CD4-positive, alpha-beta memory T cell (primary cell): Measurements from ENCODE around the gene FAHD2A. TPM values are rescaled to one million over a fixed set of nuclear protein-coding genes. Genes with fewer than 3 reads are reported as not detected.
"Not testable (repeated sequence)": the region's sequence is repeated elsewhere in the genome, so short reads cannot be mapped to it uniquely, and the experiment has no call there.

Experiments used
- CTCF ChIA-PET: fragments of 350-600 bp; sonication (Branson Sonifier 250); formaldehyde crosslinking; loops from one replicate; lab custom pipeline; 2021; ENCODE audit warnings: inconsistent platforms; ENCODE audit not compliant: partially characterized antibody; lab: Charles Lee
- POLR2A ChIA-PET: fragments of 350-600 bp; sonication (Branson Sonifier 250); formaldehyde crosslinking; loops from one replicate; lab custom pipeline; 2021; ENCODE audit not compliant: partially characterized antibody; lab: Charles Lee
- DNase-seq, 5 donors: peaks; one replicate each; pipeline versions ENCODE4 v3.0.0 to v3.0.0-alpha.2; 2020 to 2022; ENCODE audit warnings: mixed read lengths in 1 of 5
- H3K27ac ChIP-seq: one replicate; pipeline ENCODE4 v1.7.0; 2013; ENCODE audit warnings: low read depth, low read length
- H3K27me3 ChIP-seq: 2 replicates; pipeline ENCODE4 v1.7.0; 2013; ENCODE audit warnings: mild to moderate bottlenecking, low read length, moderate library complexity; ENCODE audit not compliant: insufficient read depth
- H3K36me3 ChIP-seq: 2 replicates; pipeline ENCODE4 v1.7.0; 2013; ENCODE audit warnings: mild to moderate bottlenecking, low read length, moderate library complexity; ENCODE audit not compliant: insufficient read depth
- H3K4me1 ChIP-seq: 2 replicates; pipeline ENCODE4 v1.7.0; 2013; ENCODE audit warnings: mild to moderate bottlenecking, low read length, moderate library complexity; ENCODE audit not compliant: insufficient read depth
- H3K4me3 ChIP-seq, 2 donors: one replicate each; pipeline ENCODE4 v1.7.0; 2013; ENCODE audit warnings: low read length in 2 of 2, mild to moderate bottlenecking in 1 of 2
- H3K9me3 ChIP-seq, 2 donors: one replicate each; pipeline ENCODE4 v1.7.0; 2013; ENCODE audit warnings: low read length in 2 of 2, control low read depth in 1 of 2; ENCODE audit not compliant: control insufficient read depth in 1 of 2
- H3K27ac Mint-ChIP-seq, 7 donors: one replicate each; pipeline ENCODE4 v1.8.0; 2020 to 2021; ENCODE audit warnings: mixed read lengths in 7 of 7, mild to moderate bottlenecking in 6 of 7, inconsistent platforms in 3 of 7, moderate library complexity in 3 of 7
- H3K27me3 Mint-ChIP-seq, 2 donors: one replicate each; pipeline ENCODE4 v1.8.0; 2020 to 2021; ENCODE audit warnings: mixed read lengths in 2 of 2
- H3K36me3 Mint-ChIP-seq, 2 donors: one replicate each; pipeline ENCODE4 v1.8.0; 2020 to 2021; ENCODE audit warnings: mixed read lengths in 2 of 2, inconsistent platforms in 1 of 2, mild to moderate bottlenecking in 1 of 2
- H3K4me1 Mint-ChIP-seq, 4 donors: one replicate each; pipeline ENCODE4 v1.8.0; 2020 to 2021; ENCODE audit warnings: mixed read lengths in 4 of 4, mild to moderate bottlenecking in 1 of 4
- H3K4me3 Mint-ChIP-seq, 8 donors: one replicate each; pipeline ENCODE4 v1.8.0; 2020 to 2021; ENCODE audit warnings: mixed read lengths in 8 of 8, mild to moderate bottlenecking in 7 of 8, moderate library complexity in 6 of 8, inconsistent platforms in 3 of 8
- H3K9me3 Mint-ChIP-seq, 8 donors: one replicate each; pipeline ENCODE4 v1.8.0; 2020 to 2021; ENCODE audit warnings: mixed read lengths in 8 of 8, mild to moderate bottlenecking in 5 of 8, inconsistent platforms in 3 of 8, moderate library complexity in 1 of 8
- intact Hi-C: fragments of 100-400 bp; cut with micrococcal nuclease; formaldehyde crosslinking; loops from one replicate; pipeline ENCODE4 v1.15.1; 2023
- polyA plus RNA-seq, 2 donors: library from polyadenylated mRNA; unstranded; fragments of 300-500 nt; fragmentation: Illumina TruSeq; gene quantifications; one replicate each; pipeline ENCODE4 v1.2.3, GENCODE V29; 2021
- total RNA-seq, 2 experiments: library from RNA; stranded (reverse); gene quantifications; one replicate each; pipeline ENCODE4 v1.2.3, GENCODE V29; 2021

Gene FAHD2A
- total and polyA plus RNA-seq, 4 experiments from 2014 or later = 16.7 to 33.9 (median 23.8) TPM

GRCh38 chr2:95391641-95392310, 10.7 kb upstream of the FAHD2A start:
- H3K4me3 ChIP-seq = no peak overlapping the region
- H3K9me3 Mint-ChIP-seq = no peaks in the 10 kb centered on the region
- H3K36me3 Mint-ChIP-seq = no peaks in the 10 kb centered on the region
- CTCF ChIA-PET = no interaction called here
- peaks cover 2 to 3% of the 10 kb centered on the region in 2 donors for H3K27me3 Mint-ChIP-seq
- no peak overlapping the region for H3K27ac Mint-ChIP-seq
- POLR2A ChIA-PET = interaction anchor here (1.4 kb wide), 1 partner anchor 11 kb away, joined by 4 read pairs; the partner anchor contains the start of gene FAHD2A
- no peaks in the 10 kb centered on the region for H3K27me3 ChIP-seq
- H3K9me3 ChIP-seq = no peaks in the 10 kb centered on the region
- DNase-seq = no peak
- H3K4me1 ChIP-seq = no peaks in the 10 kb centered on the region
- H3K4me3 Mint-ChIP-seq = no peak overlapping the region
- intact Hi-C loops = no loop called here
- peaks cover 0 to 5% (median 0%) of the 10 kb centered on the region in 4 donors for H3K4me1 Mint-ChIP-seq
- H3K36me3 ChIP-seq = no peaks in the 10 kb centered on the region
- no peak overlapping the region for H3K27ac ChIP-seq

GRCh38 chr2:95392320-95392719, 10.2 kb upstream of the FAHD2A start:
- no peaks in the 10 kb centered on the region for H3K27me3 ChIP-seq
- no peak overlapping the region for H3K27ac ChIP-seq
- DNase-seq = no peak
- POLR2A ChIA-PET = interaction anchor here (1.4 kb wide), 1 partner anchor 10 kb away, joined by 4 read pairs; the partner anchor contains the start of gene FAHD2A
- H3K27ac Mint-ChIP-seq = no peak overlapping the region
- CTCF ChIA-PET = no interaction called here
- intact Hi-C loops = no loop called here
- no peaks in the 10 kb centered on the region for H3K36me3 Mint-ChIP-seq
- H3K36me3 ChIP-seq = no peaks in the 10 kb centered on the region
- H3K4me1 Mint-ChIP-seq = peaks cover 0 to 5% (median 0%) of the 10 kb centered on the region in 4 donors
- H3K9me3 ChIP-seq = no peaks in the 10 kb centered on the region
- no peaks in the 10 kb centered on the region for H3K9me3 Mint-ChIP-seq
- no peak overlapping the region for H3K4me3 Mint-ChIP-seq
- H3K27me3 Mint-ChIP-seq = peaks cover under 1 to 3% of the 10 kb centered on the region in 2 donors
- no peaks in the 10 kb centered on the region for H3K4me1 ChIP-seq
- no peak overlapping the region for H3K4me3 ChIP-seq

- Histone ChIP-seq H3K27me3 (no peaks in the 10 kb centered on the region), H3K9me3 (no peaks in the 10 kb centered on the region), H3K27ac (no peak overlapping the region), H3K4me1 (no peaks in the 10 kb centered on the region), H3K4me3 (no peak overlapping the region), H3K36me3 (no peaks in the 10 kb centered on the region)
- CTCF ChIA-PET = interaction anchor here (1.5 kb wide), 1 partner anchor 10 kb away, joined by 6 read pairs; the partner anchor contains the start of gene FAHD2A
- H3K4me3 Mint-ChIP-seq = no peak overlapping the region
- no peaks in the 10 kb centered on the region for H3K9me3 Mint-ChIP-seq
- intact Hi-C loops = no loop called here
- DNase-seq = no peak
- POLR2A ChIA-PET = no interaction called here
- H3K27ac Mint-ChIP-seq = no peak overlapping the region
- H3K27me3 Mint-ChIP-seq = peaks cover 0 to 1% of the 10 kb centered on the region in 2 donors
- no peaks in the 10 kb centered on the region for H3K36me3 Mint-ChIP-seq
- H3K4me1 Mint-ChIP-seq = peaks cover 0 to 5% (median 0%) of the 10 kb centered on the region in 4 donors
Observed at GRCh38 chr2:95392730-95393455, 9.6 kb upstream of the FAHD2A start.

GRCh38 chr2:95393901-95394300, 8.6 kb upstream of the FAHD2A start:
- H3K27me3 Mint-ChIP-seq = no peaks in the 10 kb centered on the region
- no peaks in the 10 kb centered on the region for H3K36me3 Mint-ChIP-seq
- Histone ChIP-seq H3K36me3 (no peaks in the 10 kb centered on the region), H3K4me1 (no peaks in the 10 kb centered on the region), H3K9me3 (no peaks in the 10 kb centered on the region), H3K27me3 (no peaks in the 10 kb centered on the region), H3K4me3 (no peak overlapping the region), H3K27ac (no peak overlapping the region)
- intact Hi-C loops = no loop called here
- no peak for DNase-seq
- ChIA-PET POLR2A (no interaction called here), CTCF (interaction anchor here (1.2 to 1.5 kb wide), 2 partner anchors 9 to 13 kb away, joined by 3 to 6 read pairs; partner anchors contain the start of gene FAHD2A)
- no peak overlapping the region for H3K4me3 Mint-ChIP-seq
- H3K4me1 Mint-ChIP-seq = peaks cover 0 to 5% (median 0%) of the 10 kb centered on the region in 4 donors
- H3K9me3 Mint-ChIP-seq = no peaks in the 10 kb centered on the region
- H3K27ac Mint-ChIP-seq = no peak overlapping the region

GRCh38 chr2:95399061-95399460, 3.4 kb upstream of the FAHD2A start:
- peaks cover 7 to 28% (median 20%) of the 10 kb centered on the region in 4 donors for H3K4me1 Mint-ChIP-seq
- Histone ChIP-seq H3K4me3 (no peak overlapping the region), H3K9me3 (no peaks in the 10 kb centered on the region), H3K27me3 (no peaks in the 10 kb centered on the region), H3K36me3 (no peaks in the 10 kb centered on the region), H3K4me1 (peaks cover 17% of the 10 kb centered on the region), H3K27ac (no peak overlapping the region)
- no peaks in the 10 kb centered on the region for H3K9me3 Mint-ChIP-seq
- no peak overlapping the region for H3K4me3 Mint-ChIP-seq
- no peaks in the 10 kb centered on the region for H3K27me3 Mint-ChIP-seq
- ChIA-PET POLR2A (no interaction called here), CTCF (no interaction called here)
- intact Hi-C loops = no loop called here
- no peak overlapping the region for H3K27ac Mint-ChIP-seq
- no peak for DNase-seq
- peaks cover 0 to 9% of the 10 kb centered on the region in 2 donors for H3K36me3 Mint-ChIP-seq

GRCh38 chr2:95401480-95401879, 1.0 kb upstream of the FAHD2A start:
- Mint-ChIP-seq H3K4me1 (peaks cover 7 to 33% (median 20%) of the 10 kb centered on the region in 4 donors), H3K27me3 (no peaks in the 10 kb centered on the region), H3K9me3 (no peaks in the 10 kb centered on the region), H3K36me3 (peaks cover 3 to 9% of the 10 kb centered on the region in 2 donors), H3K27ac (peak overlapping the region in 6 of 7 donors; percentile 25 to 97 (median 94)), H3K4me3 (peak overlapping the region; percentile 97 to 99 (median 98))
- no peaks in the 10 kb centered on the region for H3K27me3 ChIP-seq
- ChIA-PET CTCF (interaction anchor here (2.8 to 3.1 kb wide), 2 partner anchors 12 to 13 kb away, joined by 8 to 21 read pairs; no protein-coding TSS in a partner anchor), POLR2A (interaction anchor here (0.8 to 1.5 kb wide), 3 partner anchors 10 to 375 kb away, joined by 4 read pairs; partner anchors contain the start of gene ZNF2)
- H3K4me3 ChIP-seq = peak overlapping the region; percentile 42 to 93
- H3K9me3 ChIP-seq = no peaks in the 10 kb centered on the region
- no peak overlapping the region for H3K27ac ChIP-seq
- H3K4me1 ChIP-seq = peaks cover 17% of the 10 kb centered on the region
- DNase-seq = no peak
- intact Hi-C loops = loop anchor here (5.0 kb wide), 1 partner anchor 324 kb away; no protein-coding TSS in a partner anchor
- no peaks in the 10 kb centered on the region for H3K36me3 ChIP-seq

GRCh38 chr2:95402004-95402369, 521 bp upstream of the FAHD2A start:
- not testable (repeated sequence) for H3K27me3 Mint-ChIP-seq, H3K9me3 ChIP-seq, H3K9me3 Mint-ChIP-seq, H3K36me3 ChIP-seq, H3K27me3 ChIP-seq, H3K36me3 Mint-ChIP-seq
- Histone ChIP-seq H3K4me1 (peaks cover 17% of the 10 kb centered on the region), H3K4me3 (peak overlapping the region; percentile 42 to 93), H3K27ac (peak overlapping the region; percentile 79)
- ChIA-PET CTCF (interaction anchor here (1.6 to 3.1 kb wide), 4 partner anchors 8 to 56 kb away, joined by 5 to 21 read pairs (median 7); no protein-coding TSS in a partner anchor), POLR2A (interaction anchor here (0.8 to 1.7 kb wide), 4 partner anchors 10 to 376 kb away, joined by 4 to 5 read pairs (median 4); partner anchors contain the start of gene ZNF2)
- peak overlapping the region; percentile 90 to 97 (median 95) for H3K27ac Mint-ChIP-seq
- peaks cover 7 to 33% (median 20%) of the 10 kb centered on the region in 4 donors for H3K4me1 Mint-ChIP-seq
- intact Hi-C loops = loop anchor here (1.0 to 5.0 kb wide), 2 partner anchors 237 to 325 kb away; partner anchors contain the start of gene ZNF2
- H3K4me3 Mint-ChIP-seq = peak overlapping the region; percentile 97 to 99 (median 98)
- DNase-seq = peak in 1 of 5 donors; percentile 10
